GM12873 (cell line): Measurements from ENCODE around the gene PFKM.

Experiments
- CTCF ChIP-seq: IDR thresholded peaks from 2 replicates; pipeline ENCODE4 v1.5.1; 2012; ENCODE audit warnings: low read depth, mild to moderate bottlenecking, moderate library complexity, low read length, control low read depth; ENCODE audit not compliant: insufficient read depth; ENCODE audit errors: missing control alignments

The PFKM gene

DNA sequence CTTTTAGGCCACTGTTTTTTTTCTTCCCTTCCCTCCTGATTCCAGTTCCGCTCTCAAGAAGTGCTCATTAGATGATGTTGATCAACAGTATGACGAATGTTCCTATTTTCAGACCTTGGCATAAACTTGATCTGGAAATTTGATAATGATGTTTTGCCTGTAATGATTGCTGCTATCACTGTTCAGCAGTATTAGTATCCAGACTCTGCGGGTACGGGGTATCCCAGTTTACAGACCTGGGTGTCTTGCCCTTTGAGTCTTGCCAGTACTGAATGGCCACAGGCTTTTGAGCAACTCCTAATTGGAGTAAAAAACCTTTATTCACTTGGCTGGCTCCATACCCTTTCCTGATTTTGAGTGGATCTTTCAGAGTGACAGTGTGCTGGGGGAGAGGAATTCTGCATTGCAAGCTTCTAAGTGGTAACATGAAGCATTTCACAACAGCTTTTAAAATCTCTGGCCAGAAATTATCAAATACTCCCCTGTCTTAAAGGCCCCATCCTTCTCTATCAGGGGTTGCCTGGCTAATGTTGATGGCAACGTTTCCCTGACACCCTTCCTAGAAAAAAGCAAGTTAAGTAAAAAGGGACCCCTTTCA lies 44.1 kb downstream of the PFKM start:
- no peak for TF ChIP-seq CTCF

- no peak for TF ChIP-seq CTCF
These were observed 45.3 kb downstream of the PFKM start for GRCh38 chr12:48164451-48164850.

DNA sequence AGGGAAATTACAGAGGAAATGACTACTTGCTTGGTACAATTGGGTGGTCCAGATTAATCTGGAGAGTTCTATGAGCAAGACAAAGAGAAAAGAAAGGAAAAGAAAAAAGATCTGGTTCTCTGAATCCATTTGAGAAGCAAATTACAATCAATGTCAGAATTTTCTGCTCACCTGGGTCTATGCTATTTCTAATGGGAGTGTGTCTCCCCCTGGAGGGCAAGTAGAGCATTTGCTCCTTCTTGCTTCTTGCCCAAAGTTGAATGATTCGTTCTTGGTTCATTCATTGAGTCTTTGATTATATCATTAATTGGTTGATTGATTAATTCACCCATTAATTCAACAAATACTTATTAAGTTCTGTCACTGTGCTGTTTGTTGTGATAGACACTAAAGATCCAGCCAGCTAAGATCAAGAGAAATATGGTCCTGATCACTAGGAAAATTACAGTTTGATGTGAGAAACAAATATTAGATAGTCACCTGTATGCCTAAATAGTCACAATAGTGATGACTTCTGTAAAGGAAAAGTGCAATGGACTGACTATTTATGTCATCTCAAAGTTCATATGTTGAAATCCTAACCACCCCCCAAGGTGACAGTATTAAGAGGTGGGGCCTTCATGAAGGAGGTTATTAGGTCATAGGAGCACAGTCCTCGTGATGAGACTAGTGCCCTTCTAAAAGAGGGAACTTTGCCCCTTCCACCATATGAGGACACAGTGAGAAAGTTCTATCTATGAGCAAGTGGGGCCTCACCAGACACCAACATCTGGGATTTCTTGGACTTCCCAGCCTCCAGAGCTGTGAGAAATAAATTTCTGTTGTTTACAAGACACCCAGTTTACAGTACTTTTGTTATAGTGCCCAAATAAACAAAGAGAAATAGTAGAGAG lies 46.2 kb downstream of the PFKM start:
- TF ChIP-seq CTCF, result peak; percentile 92

- TF ChIP-seq CTCF, result no peak
These were observed 49.8 kb downstream of the PFKM start for GRCh38 chr12:48169011-48169410.

- TF ChIP-seq CTCF, result no peak
These were observed 56.7 kb downstream of the PFKM start for GRCh38 chr12:48175613-48176416.

GRCh38 chr12:48176417-48176751 lies 57.2 kb downstream of the PFKM start:
- TF ChIP-seq CTCF, result no peak

GRCh38 chr12:48177982-48178381 lies 58.8 kb downstream of the PFKM start:
- no peak for TF ChIP-seq CTCF
